Endothelial cell of umbilical vein (primary cell): Measurements from ENCODE around the gene NRP2. TPM values are rescaled to one million over a fixed set of nuclear protein-coding genes. Genes with fewer than 3 reads are reported as not detected.

ENCODE experiments used
- BruUV-seq: library from RNA; stranded (reverse); fragments of 400-500 nt; replicated peaks from 2 replicates; lab custom pipeline; 2021; lab: Mats Ljungman, UMichigan
- CTCF ChIA-PET: fragments of 300-600, 350-600 bp; sonication (Branson Sonifier 250); formaldehyde crosslinking; loops from one replicate; lab custom pipeline; 2021; ENCODE audit warnings: antibody characterized with exemption, inconsistent platforms; lab: Charles Lee
- POLR2A ChIA-PET: fragments of 300-600, 350-600 bp; sonication (Branson Sonifier 250); formaldehyde crosslinking; loops from one replicate; lab custom pipeline; 2021; ENCODE audit warnings: antibody characterized with exemption, inconsistent platforms; lab: Charles Lee
- DNase-seq: peaks from one replicate; pipeline ENCODE4 v3.0.0-alpha.2; 2011; ENCODE audit warnings: low read depth, low spot score
- FAIRE-seq: peaks from 2 replicates; lab custom pipeline; 2011; peaks lifted over from hg19 to GRCh38; lab: Jason Lieb, UNC
- H2AFZ ChIP-seq: 2 replicates; pipeline ENCODE4 v1.6.0; 2012; ENCODE audit warnings: low read depth, low read length, control low read depth, inconsistent platforms
- H3K27ac ChIP-seq: 2 replicates; pipeline ENCODE4 v1.5.1; 2011; ENCODE audit warnings: low read depth, mild to moderate bottlenecking, control low read depth, low read length, moderate library complexity; ENCODE audit not compliant: insufficient read depth
- H3K27me3 ChIP-seq, 2 experiments: 2 replicates each; pipeline versions ENCODE4 v1.6.0 to v1.6.1; 2011; ENCODE audit warnings: low read length in 2 of 2, mixed read lengths in 1 of 2; ENCODE audit not compliant: control insufficient read depth in 2 of 2, insufficient read depth in 2 of 2
- H3K36me3 ChIP-seq, 2 experiments: 2 replicates in 1 of 2; 3 replicates in 1 of 2; pipeline ENCODE4 v1.5.1; 2011; ENCODE audit warnings: low read length in 2 of 2, mild to moderate bottlenecking in 1 of 2, moderate library complexity in 1 of 2; ENCODE audit not compliant: control insufficient read depth in 2 of 2, insufficient read depth in 2 of 2; ENCODE audit errors: extremely low read depth in 1 of 2
- H3K4me1 ChIP-seq: 3 replicates; pipeline ENCODE4 v1.5.1; 2011; ENCODE audit warnings: mild to moderate bottlenecking, low read length; ENCODE audit not compliant: control insufficient read depth, insufficient read depth; ENCODE audit errors: extremely low read depth
- H3K4me2 ChIP-seq: 2 replicates; pipeline ENCODE4 v1.6.1; 2011; ENCODE audit warnings: low read length, control low read depth, mixed read lengths; ENCODE audit not compliant: insufficient read depth
- H3K4me3 ChIP-seq, 3 experiments: fragments of 200-600 bp in 1 of 3; sonication (generic), shearing (Covaris generic) in 1 of 3; replicated peaks in 1 of 3; 2 replicates each; pipeline ENCODE4 v1.5.1; 2011 to 2016; ENCODE audit warnings: control low read depth in 3 of 3, low read length in 3 of 3, mild to moderate bottlenecking in 2 of 3, inconsistent platforms in 1 of 3, low read depth in 1 of 3, moderate library complexity in 1 of 3; ENCODE audit not compliant: insufficient read depth in 1 of 3
- H3K79me2 ChIP-seq: 2 replicates; pipeline ENCODE4 v1.6.0; 2012; ENCODE audit warnings: low read length, inconsistent platforms; ENCODE audit not compliant: control insufficient read depth, insufficient read depth
- H3K9ac ChIP-seq: replicated peaks from 2 replicates; pipeline ENCODE3; 2011; ENCODE audit warnings: low read length, control low read depth; ENCODE audit not compliant: insufficient read depth; ENCODE audit errors: extremely low read depth
- H3K9me1 ChIP-seq: replicated peaks from 3 replicates; pipeline ENCODE4 v1.6.0; 2011; ENCODE audit warnings: mild to moderate bottlenecking, low read length; ENCODE audit not compliant: control insufficient read depth, insufficient read depth; ENCODE audit errors: extremely low read depth
- H3K9me3 ChIP-seq: replicated peaks from 2 replicates; pipeline ENCODE4 v1.5.1; 2012; ENCODE audit warnings: low read length, inconsistent platforms; ENCODE audit not compliant: control insufficient read depth, insufficient read depth
- H4K20me1 ChIP-seq: replicated peaks from 2 replicates; pipeline ENCODE3; 2011; ENCODE audit warnings: mild to moderate bottlenecking, low read length; ENCODE audit not compliant: control insufficient read depth, insufficient read depth; ENCODE audit errors: extremely low read depth
- CTCF ChIP-seq, 2 donors: IDR thresholded peaks; 1 replicate in 1 of 2; 2 replicates in 1 of 2; pipeline ENCODE4 v1.5.1; 2011; ENCODE audit warnings: low read length in 2 of 2, mild to moderate bottlenecking in 2 of 2, moderate library complexity in 2 of 2, control low read depth in 1 of 2, inconsistent platforms in 1 of 2, low read depth in 1 of 2; ENCODE audit not compliant: insufficient read depth in 1 of 2; ENCODE audit errors: extremely low read depth in 1 of 2
- EZH2 ChIP-seq: IDR thresholded peaks from 2 replicates; pipeline ENCODE4 v1.6.1; 2012; ENCODE audit warnings: borderline replicate concordance, low read depth, mild to moderate bottlenecking, moderate library complexity, low read length, inconsistent platforms; ENCODE audit not compliant: severe bottlenecking
- FOS ChIP-seq: IDR thresholded peaks from 2 replicates; pipeline ENCODE4 v1.6.1; 2011; ENCODE audit warnings: mild to moderate bottlenecking, low read length, moderate library complexity, borderline replicate concordance; ENCODE audit not compliant: insufficient read depth
- GATA2 ChIP-seq: IDR thresholded peaks from 2 replicates; pipeline ENCODE4 v1.7.0; 2011; ENCODE audit warnings: low read depth, mild to moderate bottlenecking, moderate library complexity, mixed read lengths, low read length; ENCODE audit not compliant: insufficient read length, insufficient read depth
- JUN ChIP-seq: IDR thresholded peaks from 2 replicates; pipeline ENCODE4 v1.6.1; 2011; ENCODE audit warnings: borderline replicate concordance, low read depth; ENCODE audit not compliant: insufficient read length, insufficient read depth
- MAX ChIP-seq: IDR thresholded peaks from 2 replicates; pipeline ENCODE4 v1.6.1; 2011; ENCODE audit not compliant: insufficient read depth, insufficient read length
- MYC ChIP-seq: IDR thresholded peaks from one replicate; pipeline ENCODE4 v1.6.1; 2011; ENCODE audit warnings: mild to moderate bottlenecking, low read depth, low read length
- POLR2A ChIP-seq: IDR thresholded peaks from 2 replicates; pipeline ENCODE4 v1.6.1; 2012; ENCODE audit warnings: low read depth, mild to moderate bottlenecking, control low read depth, low read length
- POLR2AphosphoS5 ChIP-seq: IDR thresholded peaks from 2 replicates; pipeline ENCODE4 v1.6.1; 2012; ENCODE audit warnings: low read depth, mild to moderate bottlenecking, control low read depth, low read length, moderate library complexity; ENCODE audit not compliant: insufficient read depth
- dilution Hi-C: fragments of 300-500 bp; cut with MboI; formaldehyde crosslinking; loops from one replicate; pipeline ENCODE4 v1.15.0; 2019; ENCODE audit warnings: low sequenced_read_pairs; ENCODE audit not compliant: extremely low pct_ligation_motif_present
- intact Hi-C: fragments of 100-400 bp; cut with micrococcal nuclease; formaldehyde crosslinking; loops from one replicate; pipeline ENCODE4 v1.10.0; 2022
- polyA plus RNA-seq, 4 experiments: library from polyadenylated mRNA; depleted of rRNA in 3 of 4; stranded (reverse) in 3 of 4; unstranded in 1 of 4; fragments of >200 nt; gene quantifications; 2 replicates each; pipeline versions ENCODE4 v1.2.1 to v1.2.3, GENCODE V29; 2011 to 2012; ENCODE audit warnings: missing spikeins in 1 of 4
- total RNA-seq: library from RNA; stranded (reverse); gene quantifications from 2 replicates; pipeline ENCODE4 v1.2.3, GENCODE V29; 2021

The NRP2 gene
- total and polyA plus RNA-seq, 2 donors (not counting 3 experiments of a cell fraction or from before 2014, with no cell fraction given): 160 to 240 TPM

GRCh38 chr2:205665791-205666190 lies 16.5 kb upstream of the NRP2 start:
- no TSS peak for BruUV-seq
- POLR2A ChIA-PET: no interaction called here
- no peaks in the 10 kb centered on the region for H3K9me3 ChIP-seq
- H3K36me3 ChIP-seq: no peaks in the 10 kb centered on the region
- no peak overlapping the region for H2AFZ ChIP-seq
- dilution Hi-C loops: no loop called here
- no peak overlapping the region for H3K4me2 ChIP-seq
- no peak overlapping the region for H3K9ac ChIP-seq
- FAIRE-seq: peak; percentile 47
- H3K27ac ChIP-seq: no peak overlapping the region
- DNase-seq: peak; percentile 31
- H3K4me3 ChIP-seq: no peak overlapping the region
- TF ChIP-seq POLR2AphosphoS5 (no peak), CTCF (IDR thresholded peaks at IDR 0.05; ENCODE audit: extremely low read depth in 1 of 2, insufficient read depth in 1 of 2, low read depth in 1 of 2, low read length in 2 of 2) (no peak), EZH2 (no peak), FOS (no peak), MYC (no peak), GATA2 (no peak), MAX (no peak), JUN (no peak), POLR2A (no peak)
- CTCF ChIA-PET: interaction anchor here (1.5 kb wide), 1 partner anchor 10 kb away, joined by 3 read pairs; no protein-coding TSS in a partner anchor
- no peaks in the 10 kb centered on the region for H3K9me1 ChIP-seq
- H3K27me3 ChIP-seq: peaks cover 0 to 9% of the 10 kb centered on the region in 2 experiments
- no peaks in the 10 kb centered on the region for H3K79me2 ChIP-seq
- intact Hi-C loops: no loop called here
- H3K4me1 ChIP-seq: no peaks in the 10 kb centered on the region
- H4K20me1 ChIP-seq: no peaks in the 10 kb centered on the region
